ENCODE measurements around the gene CRYZL1.

CRYZL1 gene

GRCh38 chr21:33598051-33598450 lies 43.5 kb downstream of the CRYZL1 start:
- Histone ChIP-seq H3K27ac (no peak overlapping the region), H3K4me3 (no peak overlapping the region)
- no peak for DNase-seq (ENCODE audit: low spot score)
- TF ChIP-seq, protein P1, sequence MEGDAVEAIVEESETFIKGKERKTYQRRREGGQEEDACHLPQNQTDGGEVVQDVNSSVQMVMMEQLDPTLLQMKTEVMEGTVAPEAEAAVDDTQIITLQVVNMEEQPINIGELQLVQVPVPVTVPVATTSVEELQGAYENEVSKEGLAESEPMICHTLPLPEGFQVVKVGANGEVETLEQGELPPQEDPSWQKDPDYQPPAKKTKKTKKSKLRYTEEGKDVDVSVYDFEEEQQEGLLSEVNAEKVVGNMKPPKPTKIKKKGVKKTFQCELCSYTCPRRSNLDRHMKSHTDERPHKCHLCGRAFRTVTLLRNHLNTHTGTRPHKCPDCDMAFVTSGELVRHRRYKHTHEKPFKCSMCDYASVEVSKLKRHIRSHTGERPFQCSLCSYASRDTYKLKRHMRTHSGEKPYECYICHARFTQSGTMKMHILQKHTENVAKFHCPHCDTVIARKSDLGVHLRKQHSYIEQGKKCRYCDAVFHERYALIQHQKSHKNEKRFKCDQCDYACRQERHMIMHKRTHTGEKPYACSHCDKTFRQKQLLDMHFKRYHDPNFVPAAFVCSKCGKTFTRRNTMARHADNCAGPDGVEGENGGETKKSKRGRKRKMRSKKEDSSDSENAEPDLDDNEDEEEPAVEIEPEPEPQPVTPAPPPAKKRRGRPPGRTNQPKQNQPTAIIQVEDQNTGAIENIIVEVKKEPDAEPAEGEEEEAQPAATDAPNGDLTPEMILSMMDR (IDR thresholded peaks at IDR 0.05), result no peak

GRCh38 chr21:33588485-33589335 lies 52.8 kb downstream of the CRYZL1 start, which contains the start of gene DONSON:
TSS of gene DONSON (minus strand) at chr21:33588684. CDS start at chr21:33588641, 43 bp downstream.
- peak within 1 kb of the TSS; percentile 87 to 94 for H3K27ac ChIP-seq
- TF ChIP-seq, protein P1 (IDR thresholded peaks at IDR 0.05), result no peak
- peak; percentile 94 for DNase-seq (ENCODE audit: low spot score)
- peak within 1 kb of the TSS; percentile 91 for H3K4me3 ChIP-seq

DNA sequence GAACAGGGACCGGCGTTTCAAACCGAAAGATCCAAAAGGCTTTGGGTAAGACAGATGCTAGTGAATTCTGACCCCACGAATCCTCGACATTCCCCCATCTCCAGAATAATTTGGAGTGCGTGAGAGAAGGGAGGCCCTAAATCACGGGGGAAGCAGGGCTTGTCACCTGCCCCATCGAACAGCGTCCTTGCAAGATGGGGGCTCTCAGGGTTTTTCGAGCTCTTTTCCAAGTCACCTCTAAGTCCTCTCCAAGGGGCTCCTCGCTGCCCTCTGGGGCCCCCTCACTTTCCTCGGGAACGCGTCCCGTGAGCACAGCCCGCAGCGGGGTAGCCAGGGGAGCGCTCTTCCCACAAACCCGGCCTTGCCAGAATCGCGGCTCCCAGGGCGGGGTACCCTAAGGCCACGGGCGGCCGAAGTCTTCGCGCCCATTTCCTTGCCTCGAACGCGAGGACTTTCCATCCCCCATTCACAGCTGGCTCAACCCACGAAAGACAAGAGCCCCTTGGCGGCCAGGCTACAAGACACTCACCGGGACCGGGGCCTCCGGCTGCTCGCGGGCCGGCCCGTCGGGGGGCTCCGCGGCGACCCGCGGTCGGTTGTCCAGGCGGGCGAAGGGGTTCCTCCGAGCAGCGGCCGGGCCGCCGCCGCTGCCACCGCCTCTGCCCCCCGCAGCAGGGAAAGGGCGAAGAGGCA lies 53.6 kb downstream of the CRYZL1 start:
- TF ChIP-seq, protein P1 (IDR thresholded peaks at IDR 0.05), result no peak
- Histone ChIP-seq H3K27ac (peak overlapping the region; percentile 87 to 94), H3K4me3 (peak overlapping the region; percentile 91)
- DNase-seq (ENCODE audit: low spot score), result peak; percentile 79

- Histone ChIP-seq H3K4me3 (no peak overlapping the region), H3K27ac (no peak overlapping the region)
- DNase-seq (ENCODE audit: low spot score), result no peak
- TF ChIP-seq, protein P1 (IDR thresholded peaks at IDR 0.05), result no peak
Observed at GRCh38 chr21:33586927-33587326, 54.6 kb downstream of the CRYZL1 start.

GRCh38 chr21:33584455-33584854 lies 57.1 kb downstream of the CRYZL1 start:
- TF ChIP-seq, protein P1 (IDR thresholded peaks at IDR 0.05), result no peak
- DNase-seq (ENCODE audit: low spot score), result no peak
- no peak overlapping the region for H3K27ac ChIP-seq
- H3K4me3 ChIP-seq, result no peak overlapping the region

- no peak for DNase-seq (ENCODE audit: low spot score)
- TF ChIP-seq, protein P1 (IDR thresholded peaks at IDR 0.05), result no peak
- peak overlapping the region in 1 of 2 donors; percentile 34 for H3K27ac ChIP-seq
- no peak overlapping the region for H3K4me3 ChIP-seq
Observed at GRCh38 chr21:33578959-33579542, 62.5 kb downstream of the CRYZL1 start.
